GM21447 (cell line): ENCODE measurements around the gene APOL5.
"Not testable (repeated sequence)": the region's sequence is repeated elsewhere in the genome, so short reads cannot be mapped to it uniquely, and the experiment has no call there.

Experiments used
- ATAC-seq: cut with Tn5 transposase; IDR thresholded peaks from one replicate; pipeline ENCODE4 v1.9.1; 2021; ENCODE audit not compliant: unreplicated experiment

The APOL5 gene

GRCh38 chr22:35717572-35717971 lies at the start of gene APOL5:
Gene APOL5, plus strand, starts transcription at chr22:35717872. Its CDS starts 0 bp downstream, at chr22:35717872.
- ATAC-seq, result no peak

GRCh38 chr22:35674335-35674734 lies 43.3 kb upstream of the APOL5 start:
- no peak for ATAC-seq

- not testable (repeated sequence) for ATAC-seq
These were observed 41.6 kb upstream of the APOL5 start for GRCh38 chr22:35676065-35676464.

GRCh38 chr22:35677460-35678187 lies 40.0 kb upstream of the APOL5 start:
- ATAC-seq, result no peak

- ATAC-seq, result no peak
These were observed 38.8 kb upstream of the APOL5 start for GRCh38 chr22:35678836-35679235.

- ATAC-seq, result not testable (repeated sequence)
These were observed 38.2 kb upstream of the APOL5 start for GRCh38 chr22:35679492-35679891.

- no peak for ATAC-seq
These were observed 36.1 kb upstream of the APOL5 start for GRCh38 chr22:35681454-35682052.

- ATAC-seq, result no peak
These were observed 34.1 kb upstream of the APOL5 start for GRCh38 chr22:35683560-35683959.

GRCh38 chr22:35684270-35684700 lies 33.4 kb upstream of the APOL5 start:
- ATAC-seq, result no peak

GRCh38 chr22:35684732-35685131 lies 32.9 kb upstream of the APOL5 start:
- no peak for ATAC-seq

GRCh38 chr22:35685731-35686130 lies 31.9 kb upstream of the APOL5 start:
- ATAC-seq, result no peak

- ATAC-seq, result no peak
These were observed 31.4 kb upstream of the APOL5 start for GRCh38 chr22:35686298-35686697.

- ATAC-seq, result no peak
These were observed 30.2 kb upstream of the APOL5 start for GRCh38 chr22:35687461-35687860.

- no peak for ATAC-seq
These were observed 28.6 kb upstream of the APOL5 start for GRCh38 chr22:35688913-35689675.

- no peak for ATAC-seq
These were observed 27.7 kb upstream of the APOL5 start for GRCh38 chr22:35690001-35690400.

GRCh38 chr22:35695202-35695601 lies 22.5 kb upstream of the APOL5 start:
- ATAC-seq, result no peak

GRCh38 chr22:35697142-35697541 lies 20.5 kb upstream of the APOL5 start:
- no peak for ATAC-seq

GRCh38 chr22:35699852-35700251 lies 17.8 kb upstream of the APOL5 start:
- not testable (repeated sequence) for ATAC-seq

GRCh38 chr22:35703861-35704584 lies 13.6 kb upstream of the APOL5 start:
- no peak for ATAC-seq

GRCh38 chr22:35705141-35705540 lies 12.5 kb upstream of the APOL5 start:
- no peak for ATAC-seq

GRCh38 chr22:35708453-35708852 lies 9.2 kb upstream of the APOL5 start:
- ATAC-seq, result no peak
